K562 (cell line): ENCODE measurements around the gene PIAS3. TPM values are rescaled to one million over a fixed set of nuclear protein-coding genes. Genes with fewer than 3 reads are reported as not detected.

Source experiments
- ARID1B ChIP-seq: fragments of 450-650 bp; IDR thresholded peaks from 2 replicates; pipeline ENCODE4 v1.6.1; 2016; ENCODE audit warnings: antibody characterized with exemption, mild to moderate bottlenecking, inconsistent platforms
- BDP1 ChIP-seq: IDR thresholded peaks from 3 replicates; pipeline ENCODE4 v1.6.1; 2011; ENCODE audit not compliant: insufficient read length, insufficient read depth
- CTBP1 ChIP-seq: fragments of 450-650 bp; IDR thresholded peaks from 2 replicates; pipeline ENCODE4 v1.6.1; 2016; ENCODE audit warnings: borderline replicate concordance
- DIDO1 ChIP-seq: fragments of 450-650 bp; IDR thresholded peaks from 2 replicates; pipeline ENCODE4 v1.6.1; 2016; ENCODE audit warnings: low read depth, missing biosample characterization, missing genetic modification characterization
- FOXJ2 ChIP-seq: fragments of 200-800 bp; sonication (Bioruptor generic); IDR thresholded peaks from 2 replicates; pipeline ENCODE4 v1.6.1; 2016; ENCODE audit warnings: missing genetic modification characterization, missing compliant biosample characterization
- HMBOX1 ChIP-seq: sonication (generic); IDR thresholded peaks from 2 replicates; pipeline ENCODE4 v1.6.1; 2016
- JUND ChIP-seq, 2 experiments: IDR thresholded peaks; 2 replicates in 1 of 2; 3 replicates in 1 of 2; pipeline ENCODE4 v1.6.1; 2011; ENCODE audit warnings: borderline replicate concordance in 2 of 2, low read depth in 2 of 2, low read length in 2 of 2, improper control_type of control experiment in 1 of 2, missing biosample characterization in 1 of 2, missing genetic modification characterization in 1 of 2, missing genetic modification reagents in 1 of 2
- MECOM ChIP-seq: fragments of 250-450 bp; sonication (Bioruptor Pico); IDR thresholded peaks from 2 replicates; pipeline ENCODE4 v1.8.0; 2022; ENCODE audit warnings: inconsistent platforms
- NFYB ChIP-seq: IDR thresholded peaks from 2 replicates; pipeline ENCODE4 v1.6.1; 2011; ENCODE audit warnings: mild to moderate bottlenecking, moderate library complexity; ENCODE audit not compliant: insufficient read length; ENCODE audit errors: extremely low read depth
- RBBP5 ChIP-seq: fragments of 200-600 bp; sonication (generic); IDR thresholded peaks from 2 replicates; pipeline ENCODE4 v1.6.1; 2012; ENCODE audit warnings: borderline replicate concordance, mild to moderate bottlenecking, low read length, control low read depth, inconsistent platforms; ENCODE audit not compliant: insufficient read depth, poor library complexity, severe bottlenecking
- RFX1 ChIP-seq: fragments of 450-650 bp; IDR thresholded peaks from 2 replicates; pipeline ENCODE4 v1.6.1; 2016; ENCODE audit warnings: mild to moderate bottlenecking, moderate library complexity
- SPI1 ChIP-seq: IDR thresholded peaks from 2 replicates; pipeline ENCODE4 v1.6.1; 2011; ENCODE audit warnings: low read depth, low read length, control low read depth, borderline replicate concordance
- SRSF9 ChIP-seq: fragments of 200-400 bp; formaldehyde crosslinking; IDR thresholded peaks from 2 replicates; pipeline ENCODE4 v1.6.1; 2017; ENCODE audit warnings: low read depth, low read length, borderline replicate concordance
- ZFX ChIP-seq: sonication (generic); formaldehyde crosslinking; IDR thresholded peaks from 2 replicates; pipeline ENCODE4 v1.8.0; 2022; ENCODE audit warnings: mild to moderate bottlenecking, missing genetic modification reagents, moderate library complexity
- ZKSCAN1 ChIP-seq: fragments of 150-350 bp; IDR thresholded peaks from 2 replicates; pipeline ENCODE4 v1.6.1; 2016; ENCODE audit warnings: low read depth, low read length
- ZNF174 ChIP-seq: fragments of 250-450 bp; sonication (Bioruptor Pico); IDR thresholded peaks from 2 replicates; pipeline ENCODE4 v1.4.0; 2020; ENCODE audit warnings: mild to moderate bottlenecking
- ZNF431 ChIP-seq: sonication (generic); formaldehyde crosslinking; IDR thresholded peaks from 2 replicates; pipeline ENCODE4 v1.8.0; 2022; ENCODE audit warnings: mild to moderate bottlenecking, missing genetic modification reagents
- ZNF785 ChIP-seq: fragments of 250-450 bp; sonication (Bioruptor Pico); IDR thresholded peaks from 2 replicates; pipeline ENCODE4 v1.4.0; 2020; ENCODE audit warnings: mild to moderate bottlenecking
- polyA plus RNA-seq, 8 experiments: library from polyadenylated mRNA; depleted of rRNA in 4 of 8; stranded (reverse) in 5 of 8; unstranded in 3 of 8; fragments of >200 nt; fragmentation: Nextera tagmentation in 2 of 8; fragmentation: Illumina TruSeq in 1 of 8; extraction: Ambion mirVana in 2 of 8; extraction: Trizol in 1 of 8; gene quantifications; 2 replicates each; pipeline versions ENCODE4 v1.2.1 to v1.2.3, GENCODE V29; 2011 to 2014; ENCODE audit warnings: inconsistent platforms in 1 of 8, missing spikeins in 1 of 8
- total RNA-seq, 7 experiments: library from RNA; depleted of rRNA in 6 of 7; stranded (reverse); fragments of >200 nt in 6 of 7; fragmentation: Illumina TruSeq in 2 of 7; extraction: Trizol in 2 of 7; gene quantifications; 2 replicates each; pipeline versions ENCODE4 v1.2.1 to v1.2.3, GENCODE V29; 2011 to 2021; ENCODE audit warnings: low replicate concordance in 1 of 7

Gene PIAS3
- total and polyA plus RNA-seq, 9 of the 15 experiments (the other 6 are each of a cell fraction or from before 2014, with no cell fraction given): 1.1 to 25.6 (median 7.9) TPM

GRCh38 chr1:145879775-145880174 lies 20.9 kb upstream of the PIAS3 start (continued):
- TF ChIP-seq HMBOX1 (peak; percentile 89), ZFX (CRISPR knock-in tag) (peak; percentile 40; the same call in 1 of the 2 replicates), SRSF9 (no peak), MECOM (CRISPR knock-in tag) (0 out of 2 replicates have a peak, but pooled peaks have one; percentile 27), SPI1 (peak; percentile 23; the same call in 1 of the 2 replicates), BDP1 (no peak), RBBP5 (peak; percentile 58), DIDO1 (tag) (no peak), NFYB (no peak), ZNF431 (no peak), ARID1B (peak; percentile 15; the same call in 1 of the 2 replicates), ZNF174 (CRISPR knock-in tag) (no peak), ZKSCAN1 (0 out of 2 replicates have a peak, but pooled peaks have one; percentile 44), JUND (IDR thresholded peaks at IDR 0.05; ENCODE audit: borderline replicate concordance, low read depth, low read length) (0 out of 2 replicates have a peak, but pooled peaks have one; percentile 4), JUND (tag; IDR thresholded peaks at IDR 0.05; ENCODE audit: borderline replicate concordance, low read depth, low read length) (no peak), RFX1 (peak; percentile 83), FOXJ2 (peak; percentile 90), CTBP1 (peak; percentile 62; the same call in 1 of the 2 replicates), ZNF785 (CRISPR knock-in tag) (no peak)
